IPS-20b (cell line): ENCODE measurements around the gene PMAIP1.

ENCODE experiments used
- H3K27ac ChIP-seq: one replicate; pipeline ENCODE4 v1.5.1; 2013; ENCODE audit warnings: low read length
- H3K27me3 ChIP-seq: 2 replicates; pipeline ENCODE4 v1.6.1; 2013; ENCODE audit warnings: mild to moderate bottlenecking, low read length, inconsistent platforms; ENCODE audit not compliant: insufficient read depth
- H3K36me3 ChIP-seq: 2 replicates; pipeline ENCODE4 v1.6.1; 2013; ENCODE audit warnings: low read depth, mild to moderate bottlenecking, inconsistent platforms, low read length, moderate library complexity; ENCODE audit not compliant: insufficient read depth
- H3K4me1 ChIP-seq: 2 replicates; pipeline ENCODE4 v1.6.1; 2013; ENCODE audit warnings: mild to moderate bottlenecking, control low read depth, inconsistent platforms, low read length, moderate library complexity; ENCODE audit not compliant: insufficient read depth
- H3K4me3 ChIP-seq: 2 replicates; pipeline ENCODE4 v1.5.1; 2013; ENCODE audit warnings: mild to moderate bottlenecking, low read length, inconsistent platforms
- H3K9ac ChIP-seq: 2 replicates; pipeline ENCODE4 v1.6.1; 2013; ENCODE audit warnings: low read depth, mild to moderate bottlenecking, inconsistent platforms, low read length, moderate library complexity
- H3K9me3 ChIP-seq: 2 replicates; pipeline ENCODE4 v1.6.1; 2013; ENCODE audit warnings: mild to moderate bottlenecking, low read depth, low read length, inconsistent platforms; ENCODE audit not compliant: insufficient read depth

The PMAIP1 gene

DNA sequence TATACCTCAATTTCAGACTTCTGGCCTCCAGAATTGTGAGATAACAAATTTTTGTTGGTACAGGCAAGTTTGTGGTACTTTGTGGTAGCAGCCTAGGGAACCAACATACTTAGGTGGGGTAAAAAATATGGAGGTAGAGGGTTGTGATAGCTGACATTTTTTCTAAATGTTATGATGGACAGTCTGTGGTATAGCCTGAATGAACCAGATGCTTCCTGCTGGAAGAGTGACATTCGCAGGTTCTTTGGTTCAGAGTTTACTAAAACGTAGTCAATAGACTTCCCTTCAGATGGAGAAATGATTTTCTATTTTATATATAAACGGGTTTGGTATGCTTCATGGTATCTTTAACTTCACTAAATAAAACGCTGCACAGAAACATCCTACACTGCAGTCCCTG lies 42.8 kb downstream of the PMAIP1 start:
- Histone ChIP-seq H3K9me3 (no peaks in the 10 kb centered on the region), H3K4me1 (no peaks in the 10 kb centered on the region), H3K9ac (no peak overlapping the region), H3K27ac (no peak overlapping the region), H3K27me3 (no peaks in the 10 kb centered on the region), H3K4me3 (no peak overlapping the region), H3K36me3 (no peaks in the 10 kb centered on the region)

DNA sequence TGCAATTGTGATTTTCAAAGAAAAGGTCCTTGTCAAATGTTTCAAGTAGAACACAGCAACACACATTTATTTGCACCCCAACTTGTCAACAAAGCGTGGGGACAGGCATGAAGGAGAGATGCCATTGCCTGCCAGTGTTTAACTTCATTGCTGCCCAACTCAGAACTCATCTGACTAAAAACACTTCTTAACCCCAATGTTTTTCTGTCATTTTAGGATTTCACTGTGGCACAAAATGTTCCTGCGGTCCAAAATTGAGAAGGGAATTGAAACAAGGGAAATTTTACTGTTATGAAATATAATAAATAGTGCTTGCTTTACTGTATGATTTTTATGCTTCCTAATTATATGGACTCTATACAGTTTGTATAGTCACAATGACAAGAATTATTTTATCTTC lies 45.7 kb downstream of the PMAIP1 start:
- Histone ChIP-seq H3K27me3 (no peaks in the 10 kb centered on the region), H3K9ac (no peak overlapping the region), H3K27ac (no peak overlapping the region), H3K36me3 (no peaks in the 10 kb centered on the region), H3K9me3 (no peaks in the 10 kb centered on the region), H3K4me3 (no peak overlapping the region), H3K4me1 (no peaks in the 10 kb centered on the region)

DNA sequence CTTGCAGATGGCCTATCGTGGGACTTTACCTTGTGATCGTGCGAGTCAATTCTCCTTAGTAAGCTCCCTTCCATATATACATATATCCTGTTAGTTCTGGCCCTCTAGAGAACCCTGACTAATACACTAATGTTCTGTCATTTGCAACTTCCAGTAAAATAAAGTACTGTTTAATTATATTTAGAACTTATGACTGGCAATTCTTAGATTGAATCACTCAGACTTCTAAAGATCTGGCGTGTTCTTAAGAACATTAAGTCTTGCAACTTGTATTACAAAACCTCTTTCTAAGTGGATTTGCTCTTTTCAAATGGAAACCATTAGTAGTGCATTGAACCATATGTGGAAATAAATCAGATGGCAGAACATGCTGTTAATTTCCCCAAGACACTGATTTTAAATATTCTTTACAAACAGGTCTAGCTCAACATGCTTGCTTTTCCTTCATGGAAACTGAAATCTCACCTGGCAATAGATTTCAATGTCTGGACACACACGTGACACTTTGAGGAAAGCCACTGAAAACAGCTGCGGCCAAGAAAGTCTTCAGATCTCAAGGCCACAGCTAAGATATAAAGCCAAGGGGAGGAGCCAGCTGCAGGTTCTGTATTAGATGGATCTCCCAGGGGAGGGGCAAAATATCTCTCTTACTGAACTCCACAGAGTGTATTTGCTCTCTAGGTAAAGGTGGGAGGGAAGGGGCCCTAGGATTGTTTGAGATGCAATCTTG lies 50.6 kb downstream of the PMAIP1 start:
- Histone ChIP-seq H3K27ac (no peak overlapping the region), H3K36me3 (no peaks in the 10 kb centered on the region), H3K27me3 (no peaks in the 10 kb centered on the region), H3K9ac (no peak overlapping the region), H3K4me3 (no peak overlapping the region), H3K4me1 (no peaks in the 10 kb centered on the region), H3K9me3 (no peaks in the 10 kb centered on the region)

DNA sequence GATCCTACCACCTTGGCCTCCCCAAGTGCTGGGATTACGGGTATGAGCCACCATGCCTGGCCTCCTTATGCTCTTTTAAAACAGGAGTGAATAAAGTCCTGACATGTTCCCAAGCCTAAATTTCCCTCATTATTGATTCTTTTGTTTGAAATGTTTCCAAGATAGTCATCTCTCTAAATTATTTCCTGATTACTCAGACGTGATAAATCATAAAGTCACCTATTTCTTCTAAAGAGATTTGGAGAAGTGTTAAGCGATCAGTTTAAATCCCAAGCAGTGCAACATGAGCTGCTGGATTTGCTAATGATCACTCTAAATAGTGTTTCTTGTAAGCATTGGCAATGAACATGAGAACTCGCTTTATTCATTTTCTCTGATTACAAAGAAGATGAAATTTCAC lies 51.8 kb downstream of the PMAIP1 start:
- Histone ChIP-seq H3K4me3 (no peak overlapping the region), H3K27me3 (no peaks in the 10 kb centered on the region), H3K36me3 (no peaks in the 10 kb centered on the region), H3K9ac (no peak overlapping the region), H3K9me3 (no peaks in the 10 kb centered on the region), H3K4me1 (no peaks in the 10 kb centered on the region), H3K27ac (no peak overlapping the region)

DNA sequence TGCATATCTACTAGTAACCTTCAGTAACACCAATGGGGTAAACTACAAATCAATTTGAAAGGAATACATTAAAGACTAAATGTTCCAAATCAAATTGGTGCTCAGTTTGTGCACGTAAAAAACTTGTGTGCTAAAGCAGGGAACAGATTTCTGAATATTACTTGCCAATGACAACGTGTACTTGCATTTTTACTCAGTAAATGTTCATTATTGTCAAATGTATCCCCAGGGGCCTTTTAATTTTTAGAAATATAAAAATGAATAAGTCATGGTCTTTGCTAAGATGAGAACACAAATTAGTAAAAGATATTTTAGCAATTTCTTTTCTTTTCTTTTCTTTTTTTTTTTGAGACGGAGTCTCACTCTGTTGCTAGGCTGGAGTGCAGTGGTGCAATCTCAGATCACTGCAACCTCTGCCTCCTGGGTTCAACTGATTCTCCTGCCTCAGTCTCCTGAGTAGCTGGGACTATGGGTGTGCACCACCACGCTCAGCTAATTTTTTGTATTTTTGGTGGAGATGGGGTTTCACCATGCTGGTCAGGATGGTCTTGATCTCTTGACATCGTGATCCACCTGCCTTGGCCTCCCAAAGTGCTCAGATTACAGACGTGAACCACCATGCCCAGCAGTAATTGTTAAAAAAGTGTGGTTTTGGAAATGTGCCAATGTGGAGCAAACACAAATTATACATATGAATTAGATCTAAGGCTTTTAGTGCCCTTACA lies 52.6 kb downstream of the PMAIP1 start:
- no peaks in the 10 kb centered on the region for H3K4me1 ChIP-seq
- H3K9me3 ChIP-seq: no peaks in the 10 kb centered on the region

More for the DNA sequence above, 52.6 kb downstream of the PMAIP1 start:
- no peaks in the 10 kb centered on the region for H3K36me3 ChIP-seq
- H3K27me3 ChIP-seq: no peaks in the 10 kb centered on the region
- no peak overlapping the region for H3K9ac ChIP-seq
- H3K27ac ChIP-seq: no peak overlapping the region
- no peak overlapping the region for H3K4me3 ChIP-seq
